ENCODE data around the gene TMEM120A. TPM values are rescaled to one million over a fixed set of nuclear protein-coding genes. Genes with fewer than 3 reads are reported as not detected.
"Not testable (repeated sequence)": the region's sequence is repeated elsewhere in the genome, so short reads cannot be mapped to it uniquely, and the experiment has no call there.

Gene TMEM120A
- 10 to 100 TPM; 15.9 to 17.6 TPM for total RNA-seq

GRCh38 chr7:75994388-75995051 is at the start of gene TMEM120A:
Gene TMEM120A, minus strand, starts transcription at chr7:75994595. Its CDS starts 25 bp downstream, at chr7:75994570.
- H3K4me1 Mint-ChIP-seq (ENCODE audit: low read depth) = peaks cover 23% of the 10 kb centered on the region
- ATAC-seq (peak; percentile 99), DNase-seq (peak; percentile 95)
- H3K9me3 Mint-ChIP-seq (ENCODE audit: insufficient read depth) = no peaks in the 10 kb centered on the region
- ChIA-PET CTCF (no interaction called here), POLR2A (interaction anchor here (1.0 to 2.0 kb wide), 2 partner anchors 12 to 53 kb away, joined by 4 to 5 read pairs; partner anchors contain the start of genes MDH2 and STYXL1)
- H3K36me3 Mint-ChIP-seq (ENCODE audit: low read depth) = peaks cover 31% of the 10 kb centered on the region
- H3K4me3 Mint-ChIP-seq = peak within 1 kb of the TSS; percentile 68
- H3K27ac Mint-ChIP-seq = no peak within 1 kb of the TSS
- no peaks in the 10 kb centered on the region for H3K27me3 Mint-ChIP-seq (ENCODE audit: low read depth)

GRCh38 chr7:76040126-76040525 is 45.7 kb upstream of the TMEM120A start:
- CTCF ChIA-PET = interaction anchor here (1.0 kb wide), 1 partner anchor 20 kb away, joined by 4 read pairs; no protein-coding TSS in a partner anchor

DNA sequence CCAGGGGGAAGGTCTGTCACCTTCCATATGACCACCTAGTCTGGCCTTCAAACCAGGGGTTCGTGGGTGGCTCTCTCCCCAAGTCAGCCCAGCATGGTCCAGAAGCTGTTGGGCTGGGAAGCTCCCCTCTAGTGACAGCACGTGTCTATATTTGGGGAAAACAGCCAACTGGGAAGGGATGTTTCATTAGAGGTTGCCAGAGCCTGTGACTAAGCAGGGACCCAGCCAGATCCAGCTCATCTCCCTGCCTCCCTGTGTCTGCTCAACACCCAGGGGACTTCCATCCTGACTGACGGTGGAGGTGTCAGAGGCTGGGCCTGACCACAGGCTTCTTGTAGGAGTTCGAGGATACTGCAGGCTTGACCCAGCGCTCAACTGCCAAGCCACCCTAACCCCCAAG is 42.9 kb upstream of the TMEM120A start:
- DNase-seq (no peak), ATAC-seq (no peak)
- no peak overlapping the region for H3K27ac Mint-ChIP-seq
- no peak overlapping the region for H3K4me3 Mint-ChIP-seq
- H3K4me1 Mint-ChIP-seq (ENCODE audit: low read depth) = peaks cover 5% of the 10 kb centered on the region
- peaks cover 2% of the 10 kb centered on the region for H3K36me3 Mint-ChIP-seq (ENCODE audit: low read depth)
- H3K27me3 Mint-ChIP-seq (ENCODE audit: low read depth) = no peaks in the 10 kb centered on the region
- POLR2A ChIA-PET = interaction anchor here (2.6 kb wide), 1 partner anchor 11 kb away, joined by 15 read pairs; the partner anchor contains the start of genes MDH2 and STYXL1
- H3K9me3 Mint-ChIP-seq (ENCODE audit: insufficient read depth) = no peaks in the 10 kb centered on the region
- CTCF ChIA-PET = interaction anchor here (2.1 kb wide), 1 partner anchor 17 kb away, joined by 8 read pairs; no protein-coding TSS in a partner anchor

More at GRCh38 chr7:76040126-76040525, 45.7 kb upstream of the TMEM120A start:
- POLR2A ChIA-PET = no interaction called here
- H3K27me3 Mint-ChIP-seq (ENCODE audit: low read depth) = no peaks in the 10 kb centered on the region
- no peak overlapping the region for H3K4me3 Mint-ChIP-seq
- no peak for DNase-seq
- no peaks in the 10 kb centered on the region for H3K9me3 Mint-ChIP-seq (ENCODE audit: insufficient read depth)
- peaks cover 6% of the 10 kb centered on the region for H3K4me1 Mint-ChIP-seq (ENCODE audit: low read depth)
- no peak for ATAC-seq
- H3K36me3 Mint-ChIP-seq (ENCODE audit: low read depth) = peaks cover 5% of the 10 kb centered on the region
- H3K27ac Mint-ChIP-seq = no peak overlapping the region

DNA sequence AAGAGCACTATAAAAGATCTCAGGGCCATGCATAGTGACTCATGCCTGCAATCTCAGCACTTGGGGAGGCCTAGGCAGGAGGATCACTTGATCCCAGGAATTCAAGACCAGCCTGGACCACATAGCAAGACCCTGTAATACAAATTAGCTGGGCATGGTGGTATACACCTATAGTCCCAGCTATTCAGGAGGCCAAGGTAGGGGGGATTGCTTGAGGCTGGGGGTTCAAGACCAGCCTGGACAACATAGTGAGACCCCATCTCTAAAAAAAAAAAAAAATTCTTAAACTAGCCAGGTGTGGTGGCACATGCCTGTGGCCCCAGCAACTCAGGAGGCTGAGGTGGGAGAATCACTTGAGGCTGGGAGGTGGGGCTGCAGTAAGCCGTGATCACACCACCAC is 37.6 kb upstream of the TMEM120A start:
- H3K9me3 Mint-ChIP-seq (ENCODE audit: insufficient read depth) = no peaks in the 10 kb centered on the region
- H3K4me3 Mint-ChIP-seq = no peak overlapping the region
- H3K4me1 Mint-ChIP-seq (ENCODE audit: low read depth) = peaks cover 3% of the 10 kb centered on the region
- CTCF ChIA-PET = interaction anchor here (1.5 kb wide), 1 partner anchor 116 kb away, joined by 3 read pairs; no protein-coding TSS in a partner anchor
- H3K27me3 Mint-ChIP-seq (ENCODE audit: low read depth) = no peaks in the 10 kb centered on the region
- POLR2A ChIA-PET = no interaction called here
- peaks cover 5% of the 10 kb centered on the region for H3K36me3 Mint-ChIP-seq (ENCODE audit: low read depth)
- ATAC-seq (no peak), DNase-seq (no peak)
- H3K27ac Mint-ChIP-seq = no peak overlapping the region

GRCh38 chr7:76029682-76030081 is 35.3 kb upstream of the TMEM120A start:
- H3K4me1 Mint-ChIP-seq (ENCODE audit: low read depth); H3K9me3 Mint-ChIP-seq (ENCODE audit: insufficient read depth); POLR2A ChIA-PET; H3K27ac Mint-ChIP-seq; H3K4me3 Mint-ChIP-seq; H3K27me3 Mint-ChIP-seq (ENCODE audit: low read depth); DNase-seq; ATAC-seq: not testable (repeated sequence)
- CTCF ChIA-PET = interaction anchor here (1.6 kb wide), 1 partner anchor 12 kb away, joined by 5 read pairs; no protein-coding TSS in a partner anchor
- H3K36me3 Mint-ChIP-seq (ENCODE audit: low read depth) = peaks cover 10% of the 10 kb centered on the region

DNA sequence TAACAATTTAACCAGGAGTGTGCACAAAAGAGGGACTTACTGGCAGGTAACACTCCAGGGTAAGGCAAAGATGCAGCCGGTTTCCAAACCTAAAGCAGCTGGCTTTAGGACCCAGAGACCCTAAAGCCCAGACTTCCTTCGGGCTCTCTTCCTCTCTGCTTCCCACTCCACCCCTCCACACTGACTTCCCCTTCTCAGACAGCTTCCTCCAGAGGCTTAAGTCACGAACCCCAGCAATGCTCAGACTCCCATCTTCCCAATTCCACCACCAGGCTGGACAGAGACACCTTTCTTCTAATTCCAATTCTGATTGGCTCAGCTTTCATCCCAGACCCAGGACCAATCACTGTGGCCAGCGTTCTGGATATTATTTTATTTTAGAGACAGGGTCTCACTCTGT is 28.6 kb upstream of the TMEM120A start:
- Mint-ChIP-seq H3K27me3 (ENCODE audit: low read depth) (no peaks in the 10 kb centered on the region), H3K4me1 (ENCODE audit: low read depth) (peaks cover 21% of the 10 kb centered on the region), H3K36me3 (ENCODE audit: low read depth) (peaks cover 27% of the 10 kb centered on the region), H3K9me3 (ENCODE audit: insufficient read depth) (no peaks in the 10 kb centered on the region), H3K4me3 (no peak overlapping the region), H3K27ac (no peak overlapping the region)
- no peak for DNase-seq
- CTCF ChIA-PET = no interaction called here
- POLR2A ChIA-PET = interaction anchor here (0.7 kb wide), 1 partner anchor 22 kb away, joined by 3 read pairs; no protein-coding TSS in a partner anchor
- no peak for ATAC-seq

- no peaks in the 10 kb centered on the region for H3K27me3 Mint-ChIP-seq (ENCODE audit: low read depth)
- POLR2A ChIA-PET = no interaction called here
- no peak overlapping the region for H3K27ac Mint-ChIP-seq
Observed at GRCh38 chr7:76022026-76022780, 27.8 kb upstream of the TMEM120A start.

GRCh38 chr7:76020031-76020714 is 25.8 kb upstream of the TMEM120A start:
- H3K27ac Mint-ChIP-seq = no peak overlapping the region
- peak overlapping the region; percentile 34 for H3K4me3 Mint-ChIP-seq
- H3K9me3 Mint-ChIP-seq (ENCODE audit: insufficient read depth) = no peaks in the 10 kb centered on the region
- H3K36me3 Mint-ChIP-seq (ENCODE audit: low read depth) = peaks cover 39% of the 10 kb centered on the region
- ChIA-PET POLR2A (interaction anchor here (1.0 to 1.3 kb wide), 2 partner anchors 10 to 28 kb away, joined by 3 read pairs; partner anchors contain the start of genes MDH2 and STYXL1), CTCF (interaction anchor here (0.6 to 3.1 kb wide), 40 partner anchors 11 to 534 kb away, joined by 3 to 57 read pairs (median 4); partner anchors contain the start of genes MDH2, POM121C and RHBDD2)
- peaks cover 21% of the 10 kb centered on the region for H3K4me1 Mint-ChIP-seq (ENCODE audit: low read depth)
- peak; percentile 79 for DNase-seq
- no peaks in the 10 kb centered on the region for H3K27me3 Mint-ChIP-seq (ENCODE audit: low read depth)
- ATAC-seq = peak; percentile 74

More at GRCh38 chr7:76022026-76022780, 27.8 kb upstream of the TMEM120A start:
- no peak for DNase-seq
- no peak for ATAC-seq
- H3K4me1 Mint-ChIP-seq (ENCODE audit: low read depth) = peaks cover 21% of the 10 kb centered on the region
- peaks cover 31% of the 10 kb centered on the region for H3K36me3 Mint-ChIP-seq (ENCODE audit: low read depth)
- CTCF ChIA-PET = interaction anchor here (3.1 kb wide), 1 partner anchor 260 kb away, joined by 18 read pairs; no protein-coding TSS in a partner anchor
- no peak overlapping the region for H3K4me3 Mint-ChIP-seq
- no peaks in the 10 kb centered on the region for H3K9me3 Mint-ChIP-seq (ENCODE audit: insufficient read depth)

DNA sequence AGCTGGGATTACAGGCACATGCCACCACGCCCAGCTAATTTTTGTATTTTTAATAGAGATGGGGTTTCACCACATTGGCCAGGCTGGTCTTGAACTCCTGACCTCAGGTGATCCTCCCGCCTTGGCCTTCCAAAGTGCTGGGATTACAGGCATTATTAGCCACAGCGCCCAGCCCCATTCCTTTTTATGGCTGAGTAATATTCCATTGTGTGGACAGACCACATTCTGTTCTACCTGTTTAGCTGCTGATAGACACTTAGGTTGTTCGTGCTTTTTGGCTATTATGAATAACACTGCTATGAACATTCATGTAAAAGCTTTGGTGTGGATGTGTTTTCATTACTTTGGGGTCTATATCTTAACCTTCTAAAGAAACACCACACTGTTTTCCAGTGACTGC is 24.1 kb upstream of the TMEM120A start:
- H3K9me3 Mint-ChIP-seq (ENCODE audit: insufficient read depth); H3K4me3 Mint-ChIP-seq; H3K27me3 Mint-ChIP-seq (ENCODE audit: low read depth); POLR2A ChIA-PET; DNase-seq; H3K27ac Mint-ChIP-seq; ATAC-seq: not testable (repeated sequence)
- Mint-ChIP-seq H3K36me3 (ENCODE audit: low read depth) (peaks cover 45% of the 10 kb centered on the region), H3K4me1 (ENCODE audit: low read depth) (peaks cover 21% of the 10 kb centered on the region)
- CTCF ChIA-PET = interaction anchor here (1.2 to 1.8 kb wide), 3 partner anchors 12 to 153 kb away, joined by 3 to 9 read pairs (median 7); no protein-coding TSS in a partner anchor

DNA sequence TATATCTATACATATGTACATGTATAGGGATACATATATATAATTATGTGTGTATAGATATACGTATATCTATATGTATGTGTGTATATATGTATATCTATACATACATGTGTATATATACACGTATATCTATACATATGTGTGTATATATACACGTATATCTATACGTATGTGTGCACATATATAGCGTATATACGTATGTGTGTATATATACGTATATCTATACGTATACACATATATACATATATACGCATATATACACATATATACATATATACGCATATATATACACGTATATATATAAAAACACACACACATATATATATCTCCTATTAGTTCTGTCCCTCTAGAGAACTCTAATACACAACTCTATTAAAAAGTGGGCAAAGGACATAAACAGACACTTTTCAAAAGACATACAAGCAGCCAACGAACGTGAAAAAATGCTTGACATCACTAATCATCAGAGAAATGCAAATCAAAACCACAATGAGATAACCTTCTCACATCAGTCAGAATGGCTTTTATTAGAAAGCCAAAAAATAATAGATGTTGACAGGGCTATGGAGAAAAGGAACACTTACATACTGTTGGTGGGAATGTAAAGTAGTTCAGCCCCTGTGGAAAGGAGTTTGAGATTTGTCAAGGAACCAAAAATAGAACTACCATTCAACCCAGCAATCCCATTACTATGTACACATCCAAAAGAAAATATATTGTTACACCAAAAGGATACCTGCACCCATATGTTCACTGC is 22.0 kb upstream of the TMEM120A start:
- peaks cover 51% of the 10 kb centered on the region for H3K36me3 Mint-ChIP-seq (ENCODE audit: low read depth)
- no peak overlapping the region for H3K4me3 Mint-ChIP-seq
- POLR2A ChIA-PET = no interaction called here
- no peak overlapping the region for H3K27ac Mint-ChIP-seq
- peaks cover 17% of the 10 kb centered on the region for H3K4me1 Mint-ChIP-seq (ENCODE audit: low read depth)
- peaks cover 3% of the 10 kb centered on the region for H3K27me3 Mint-ChIP-seq (ENCODE audit: low read depth)
- no peak for DNase-seq
- no peak for ATAC-seq
- CTCF ChIA-PET = no interaction called here
- no peaks in the 10 kb centered on the region for H3K9me3 Mint-ChIP-seq (ENCODE audit: insufficient read depth)

GRCh38 chr7:76011442-76011861 is 17.1 kb upstream of the TMEM120A start:
- ATAC-seq = no peak
- Mint-ChIP-seq H3K9me3 (ENCODE audit: insufficient read depth) (no peaks in the 10 kb centered on the region), H3K36me3 (ENCODE audit: low read depth) (peaks cover 38% of the 10 kb centered on the region), H3K4me1 (ENCODE audit: low read depth) (peaks cover 24% of the 10 kb centered on the region), H3K4me3 (no peak overlapping the region), H3K27ac (no peak overlapping the region), H3K27me3 (ENCODE audit: low read depth) (peaks cover 9% of the 10 kb centered on the region)
- POLR2A ChIA-PET = no interaction called here
- CTCF ChIA-PET = no interaction called here
- no peak for DNase-seq

Data from activated CD8-positive, alpha-beta T cell treated with anti-CD3 and anti-CD28 coated beads, Interleukin-2, amount 10 ng/mL, durations not matched to agents 7 days and 5 days (primary cell).